Neuron (in vitro differentiated cells): ENCODE results near the gene LEF1.

ENCODE experiments used
- H2AFZ ChIP-seq: one replicate; pipeline ENCODE4 v1.6.1; 2013; ENCODE audit warnings: low read depth, mild to moderate bottlenecking, inconsistent platforms, low read length, moderate library complexity
- H3K27me3 ChIP-seq: one replicate; pipeline ENCODE4 v1.6.1; 2013; ENCODE audit warnings: low read length; ENCODE audit not compliant: insufficient read depth
- H3K36me3 ChIP-seq: one replicate; pipeline ENCODE4 v1.6.1; 2013; ENCODE audit warnings: low read length; ENCODE audit not compliant: insufficient read depth
- H3K4me1 ChIP-seq: one replicate; pipeline ENCODE4 v1.6.1; 2013; ENCODE audit warnings: low read length; ENCODE audit not compliant: insufficient read depth
- H3K4me3 ChIP-seq: 2 replicates; pipeline ENCODE4 v1.5.1; 2013; ENCODE audit warnings: mild to moderate bottlenecking, low read length, moderate library complexity
- H3K9me3 ChIP-seq: one replicate; pipeline ENCODE4 v1.6.1; 2013; ENCODE audit warnings: low read length

The LEF1 gene

DNA sequence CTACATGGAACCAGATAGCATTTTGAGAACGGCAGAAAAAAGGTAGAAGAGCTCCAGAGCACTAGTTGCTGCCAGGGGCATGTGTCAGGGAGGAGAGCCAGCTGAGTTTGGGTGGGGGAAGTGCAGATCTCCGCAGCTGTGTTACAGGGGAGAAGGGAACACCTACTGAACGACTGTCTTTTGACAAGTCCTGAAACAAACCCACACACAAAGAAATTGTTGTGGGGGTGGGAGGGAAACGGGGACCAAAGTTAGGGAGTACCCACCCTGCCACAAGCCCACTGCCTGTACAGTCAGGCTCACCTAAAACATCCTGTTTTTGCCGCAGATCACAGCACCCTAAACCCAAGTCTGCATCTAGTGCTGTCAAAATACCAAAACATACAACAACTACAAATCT lies 55.5 kb downstream of the LEF1 start:
- H3K4me3 ChIP-seq, result no peak overlapping the region
- no peaks in the 10 kb centered on the region for H3K27me3 ChIP-seq
- peaks cover 20% of the 10 kb centered on the region for H3K4me1 ChIP-seq
- no peaks in the 10 kb centered on the region for H3K36me3 ChIP-seq
- H3K9me3 ChIP-seq, result no peaks in the 10 kb centered on the region
- H2AFZ ChIP-seq, result no peak overlapping the region

DNA sequence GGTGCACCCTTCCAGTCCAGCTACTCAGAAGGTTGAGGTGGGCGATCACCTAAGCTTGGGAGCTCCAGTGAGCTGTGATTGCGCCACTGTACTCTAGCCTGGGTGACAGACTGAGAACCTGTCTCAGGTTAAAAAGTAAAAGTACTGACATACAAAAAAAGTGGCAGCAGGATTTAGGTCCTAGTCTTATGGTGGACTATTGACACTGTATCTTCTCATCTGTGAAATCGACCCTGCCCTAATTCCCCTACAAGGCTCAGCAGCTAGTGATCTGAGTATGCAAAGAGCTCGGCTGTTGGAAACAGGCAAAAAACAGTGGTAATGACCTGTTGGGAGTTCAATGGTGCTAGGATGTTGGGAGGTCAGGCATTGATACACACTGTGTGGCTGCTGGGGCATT lies 57.0 kb downstream of the LEF1 start:
- Histone ChIP-seq H2AFZ (no peak overlapping the region), H3K4me3 (no peak overlapping the region), H3K4me1 (peaks cover 16% of the 10 kb centered on the region), H3K27me3 (no peaks in the 10 kb centered on the region), H3K9me3 (no peaks in the 10 kb centered on the region), H3K36me3 (no peaks in the 10 kb centered on the region)

DNA sequence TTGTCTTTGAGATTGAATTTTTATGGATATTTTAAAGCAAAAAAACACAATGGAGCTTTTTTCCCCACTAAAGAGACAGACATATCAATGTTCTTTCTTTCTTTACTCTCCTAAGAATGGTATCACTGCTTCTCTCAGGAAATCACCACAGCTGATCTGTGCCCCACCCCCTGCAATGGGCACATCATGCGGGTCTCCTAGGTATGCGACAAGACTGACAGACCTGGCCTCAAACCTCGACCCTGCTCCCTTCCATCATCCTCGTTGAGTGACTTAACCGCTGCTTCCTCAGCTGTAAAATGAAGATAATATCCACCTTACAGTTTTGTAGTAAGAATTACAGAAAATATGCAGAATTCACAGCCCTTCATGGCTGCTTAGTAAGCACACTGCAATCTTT lies 58.3 kb downstream of the LEF1 start:
- no peaks in the 10 kb centered on the region for H3K9me3 ChIP-seq
- no peaks in the 10 kb centered on the region for H3K36me3 ChIP-seq
- peaks cover 9% of the 10 kb centered on the region for H3K4me1 ChIP-seq
- no peaks in the 10 kb centered on the region for H3K27me3 ChIP-seq
- no peak overlapping the region for H2AFZ ChIP-seq
- H3K4me3 ChIP-seq, result no peak overlapping the region

DNA sequence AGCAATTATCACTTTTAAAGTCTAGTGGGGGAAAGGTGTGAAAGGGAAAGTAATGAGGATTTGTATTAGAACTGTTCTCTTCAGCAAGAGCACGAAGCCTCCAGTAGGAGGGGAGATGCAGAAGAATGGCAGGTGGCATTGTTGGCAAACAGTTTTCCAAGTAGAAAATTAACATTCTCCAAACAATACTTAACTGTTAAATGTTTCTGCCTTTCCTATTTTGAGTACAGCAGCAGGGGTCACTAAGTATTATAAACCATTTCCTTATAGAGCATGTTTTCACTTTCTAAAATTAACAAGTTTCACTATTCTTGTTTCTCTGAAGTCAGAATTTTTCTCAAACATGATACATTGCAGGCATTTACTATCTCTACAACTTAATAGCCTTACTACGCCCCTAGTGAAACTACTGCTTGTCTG lies 58.7 kb downstream of the LEF1 start:
- no peaks in the 10 kb centered on the region for H3K27me3 ChIP-seq
- no peak overlapping the region for H2AFZ ChIP-seq
- peaks cover 9% of the 10 kb centered on the region for H3K4me1 ChIP-seq
- H3K9me3 ChIP-seq, result no peaks in the 10 kb centered on the region
- no peaks in the 10 kb centered on the region for H3K36me3 ChIP-seq
- H3K4me3 ChIP-seq, result no peak overlapping the region

DNA sequence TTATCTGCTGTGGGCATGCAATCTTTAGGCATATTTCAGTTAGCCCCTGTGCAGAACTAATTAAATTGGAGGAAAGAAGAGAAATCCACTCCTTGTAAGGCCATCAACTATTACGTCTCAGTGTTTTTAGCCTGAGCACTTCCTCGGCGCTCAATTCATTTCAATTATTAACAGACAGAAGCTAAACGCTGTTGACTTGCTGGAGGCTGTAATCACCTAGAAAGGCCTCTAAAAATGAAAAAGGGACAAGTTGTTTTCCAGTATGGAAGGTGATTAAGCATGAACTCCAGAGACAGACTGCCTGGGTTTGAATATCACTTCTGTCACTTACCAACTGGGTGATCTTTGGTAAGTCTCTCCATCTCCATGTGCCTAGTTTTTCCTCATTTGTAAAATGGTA lies 59.6 kb downstream of the LEF1 start:
- H3K27me3 ChIP-seq, result no peaks in the 10 kb centered on the region
- no peaks in the 10 kb centered on the region for H3K36me3 ChIP-seq
- H2AFZ ChIP-seq, result no peak overlapping the region

DNA sequence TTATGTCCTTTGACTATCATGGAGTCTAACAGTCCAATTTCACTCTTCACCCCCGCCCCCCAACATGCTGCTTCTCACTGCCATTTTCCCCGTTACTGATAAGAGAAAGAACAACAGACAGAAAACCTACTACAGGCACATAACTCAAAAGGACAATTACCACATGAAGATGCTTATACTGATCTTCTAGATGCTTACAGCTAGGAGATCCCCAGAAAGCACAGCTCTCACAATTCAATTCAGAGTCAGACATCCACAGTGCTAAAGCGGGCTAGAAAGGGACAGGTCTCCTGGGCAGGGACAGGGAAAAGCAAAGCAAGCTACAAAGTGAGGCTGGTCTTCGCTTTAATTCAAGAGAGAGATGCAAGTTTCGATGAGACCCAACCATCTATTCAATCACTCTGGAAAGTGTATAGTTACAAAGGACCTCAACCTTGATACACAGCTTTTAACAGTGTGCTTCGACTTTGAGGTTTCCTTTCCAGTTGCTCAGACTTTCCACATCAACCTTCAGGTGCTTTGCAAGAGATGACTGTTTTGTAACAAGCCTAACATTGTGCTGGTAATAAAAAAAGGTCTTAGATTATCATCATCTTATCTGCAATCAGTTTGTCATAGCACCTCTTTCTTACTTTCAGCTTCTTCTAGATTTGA lies 60.9 kb downstream of the LEF1 start:
- Histone ChIP-seq H2AFZ (no peak overlapping the region), H3K9me3 (no peaks in the 10 kb centered on the region), H3K36me3 (no peaks in the 10 kb centered on the region), H3K4me1 (peaks cover 4% of the 10 kb centered on the region), H3K4me3 (no peak overlapping the region), H3K27me3 (no peaks in the 10 kb centered on the region)

More for the DNA sequence above, 59.6 kb downstream of the LEF1 start:
- Histone ChIP-seq H3K4me3 (no peak overlapping the region), H3K4me1 (peaks cover 9% of the 10 kb centered on the region), H3K9me3 (no peaks in the 10 kb centered on the region)

DNA sequence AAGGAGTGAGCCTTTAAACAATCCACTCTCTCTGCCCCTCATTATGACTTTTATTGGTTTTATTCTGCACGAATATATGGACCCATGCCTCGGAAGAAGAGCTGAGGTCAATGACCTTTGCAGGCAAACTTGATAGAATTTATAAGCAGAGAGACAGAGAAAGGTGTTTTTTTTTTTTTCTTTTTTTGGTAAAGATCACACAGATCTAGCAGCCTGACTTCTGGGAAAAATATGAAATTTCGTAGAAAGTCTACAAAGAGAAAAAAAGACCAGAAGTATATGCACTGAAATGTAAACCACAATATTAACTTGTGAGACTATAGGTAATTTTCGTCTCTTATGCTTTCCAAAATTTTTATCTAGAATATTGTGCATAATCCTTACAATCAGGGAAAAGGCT lies 61.6 kb downstream of the LEF1 start:
- no peaks in the 10 kb centered on the region for H3K36me3 ChIP-seq
- H3K4me1 ChIP-seq, result peaks cover 4% of the 10 kb centered on the region
- H3K4me3 ChIP-seq, result no peak overlapping the region
- no peaks in the 10 kb centered on the region for H3K9me3 ChIP-seq
- no peaks in the 10 kb centered on the region for H3K27me3 ChIP-seq
- H2AFZ ChIP-seq, result no peak overlapping the region

DNA sequence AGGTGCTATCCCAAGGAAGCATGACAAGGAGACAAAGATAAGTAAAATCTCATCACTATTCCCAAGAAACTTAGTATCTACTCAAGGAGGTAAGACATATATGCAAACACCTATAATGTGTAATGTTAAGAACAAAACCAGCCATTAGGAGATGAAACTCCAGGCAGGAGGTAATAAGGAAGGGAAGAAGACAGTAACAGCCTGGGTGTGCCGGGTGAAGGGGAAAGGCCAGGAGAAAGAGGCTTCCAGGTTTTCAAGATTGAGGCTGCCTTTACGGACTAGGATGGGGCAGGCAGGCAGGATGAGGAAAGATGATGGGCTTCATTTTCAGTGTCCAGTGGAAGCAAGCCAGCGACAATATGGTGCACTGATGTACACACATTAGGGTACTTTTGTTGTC lies 62.5 kb downstream of the LEF1 start:
- H3K27me3 ChIP-seq, result no peaks in the 10 kb centered on the region
- no peak overlapping the region for H2AFZ ChIP-seq
- no peaks in the 10 kb centered on the region for H3K9me3 ChIP-seq
- H3K36me3 ChIP-seq, result no peaks in the 10 kb centered on the region
- H3K4me3 ChIP-seq, result no peak overlapping the region
- peaks cover 4% of the 10 kb centered on the region for H3K4me1 ChIP-seq

DNA sequence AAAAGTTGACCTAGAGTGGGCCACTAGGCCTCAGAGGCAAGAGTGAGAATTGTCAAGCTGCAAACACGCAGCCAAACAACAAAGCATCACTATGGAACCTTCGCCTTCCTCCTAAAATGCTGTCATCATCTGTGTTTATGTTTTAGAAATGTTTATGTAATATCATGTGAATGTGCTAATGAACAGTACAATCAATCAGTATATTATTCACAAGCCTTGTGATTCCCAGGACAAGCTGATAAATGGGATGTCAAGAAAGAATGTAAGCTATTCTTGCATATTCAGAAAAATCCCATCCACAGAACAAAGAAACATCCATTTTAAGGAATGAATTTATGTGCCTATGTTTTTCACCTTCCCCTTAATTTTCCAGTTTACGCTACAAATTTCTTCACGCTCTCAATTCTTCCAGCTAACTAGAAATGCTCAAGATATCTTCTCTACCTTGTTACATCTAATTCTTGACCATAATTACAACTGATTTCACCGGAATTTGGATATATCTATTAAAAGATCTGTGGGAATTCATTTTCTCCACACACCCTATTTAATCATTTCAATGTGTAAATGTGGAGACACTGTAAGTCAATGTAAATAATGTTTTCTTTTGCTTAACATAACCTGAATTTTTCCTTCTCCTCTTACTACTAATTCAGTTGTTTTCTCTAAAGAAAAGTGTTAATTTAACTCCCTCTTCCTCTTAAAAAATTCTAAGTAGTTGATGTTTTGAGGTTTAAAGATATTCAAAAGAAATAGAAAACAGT lies 65.5 kb downstream of the LEF1 start:
- Histone ChIP-seq H3K9me3 (no peaks in the 10 kb centered on the region), H3K4me1 (peaks cover 4% of the 10 kb centered on the region), H3K36me3 (no peaks in the 10 kb centered on the region), H3K27me3 (no peaks in the 10 kb centered on the region), H2AFZ (no peak overlapping the region), H3K4me3 (no peak overlapping the region)

DNA sequence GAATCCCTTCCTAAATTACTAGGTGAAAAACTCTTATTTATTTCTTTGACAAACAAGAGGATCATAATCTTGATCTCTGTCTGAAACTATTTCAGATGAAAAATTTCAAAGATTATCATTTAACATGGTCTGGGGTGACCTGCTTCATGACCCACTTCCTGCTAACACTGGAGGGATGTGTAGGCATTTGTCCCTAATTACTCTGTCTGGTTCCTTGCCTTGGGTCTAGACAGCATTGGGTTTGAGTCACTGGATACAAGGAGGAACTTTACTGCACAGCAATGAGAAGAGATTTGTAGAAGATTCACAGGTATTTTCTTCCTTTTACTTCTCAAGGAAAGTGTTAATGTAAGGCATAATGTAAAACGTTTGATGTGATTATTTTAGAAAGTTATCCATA lies 67.9 kb downstream of the LEF1 start:
- Histone ChIP-seq H2AFZ (no peak overlapping the region), H3K36me3 (no peaks in the 10 kb centered on the region), H3K4me1 (peaks cover 2% of the 10 kb centered on the region), H3K27me3 (no peaks in the 10 kb centered on the region), H3K9me3 (no peaks in the 10 kb centered on the region), H3K4me3 (no peak overlapping the region)

DNA sequence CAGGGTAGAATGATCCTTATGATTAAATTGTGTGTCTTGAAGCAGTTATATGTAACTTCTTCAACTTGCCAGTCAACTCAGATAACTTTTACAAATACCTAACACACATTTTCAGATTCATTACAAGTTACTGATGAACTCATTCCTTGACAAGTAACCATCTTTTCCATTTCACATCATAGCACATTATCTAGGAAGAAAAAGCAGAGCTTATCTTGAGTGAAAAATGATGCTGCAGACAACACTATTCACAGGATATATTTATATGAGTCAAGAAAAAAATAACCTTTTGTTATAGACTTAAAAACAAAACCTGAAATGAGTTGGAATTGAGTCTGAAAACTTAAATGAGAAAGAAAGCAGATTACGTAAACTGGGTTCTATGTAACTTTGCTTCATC lies 68.9 kb downstream of the LEF1 start:
- H3K4me1 ChIP-seq, result peaks cover 2% of the 10 kb centered on the region
- H2AFZ ChIP-seq, result no peak overlapping the region
- H3K9me3 ChIP-seq, result no peaks in the 10 kb centered on the region
- no peak overlapping the region for H3K4me3 ChIP-seq
- H3K36me3 ChIP-seq, result no peaks in the 10 kb centered on the region
- H3K27me3 ChIP-seq, result no peaks in the 10 kb centered on the region

DNA sequence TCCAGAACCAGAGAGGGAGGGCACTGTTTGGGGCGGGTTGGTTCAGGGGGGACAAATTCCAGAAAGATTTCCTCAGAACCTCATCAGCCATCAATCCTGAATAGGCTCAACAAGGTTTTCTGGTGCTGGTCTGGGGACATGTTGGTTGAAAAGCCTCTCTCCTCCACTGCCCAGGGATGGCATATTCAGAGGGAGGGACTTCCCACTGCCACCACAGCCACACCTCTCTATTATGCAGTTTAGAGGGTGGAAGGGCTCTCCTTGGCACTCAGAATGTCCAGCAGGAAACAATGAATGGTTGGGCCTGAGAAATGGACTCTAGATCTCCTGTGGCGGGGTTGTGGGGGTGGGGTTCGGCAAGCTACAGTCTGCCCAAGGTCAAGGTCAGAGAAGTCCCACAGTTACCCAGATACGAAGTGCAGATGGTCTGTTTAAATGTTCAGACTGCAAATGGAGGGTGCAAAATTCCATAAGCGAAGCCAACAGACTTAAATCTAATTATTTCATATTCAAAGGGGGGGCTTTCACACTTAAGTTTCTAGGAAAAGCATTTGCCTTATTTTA lies 70.7 kb downstream of the LEF1 start:
- Histone ChIP-seq H3K36me3 (no peaks in the 10 kb centered on the region), H3K4me1 (peaks cover 2% of the 10 kb centered on the region), H2AFZ (no peak overlapping the region), H3K9me3 (no peaks in the 10 kb centered on the region), H3K27me3 (no peaks in the 10 kb centered on the region), H3K4me3 (no peak overlapping the region)

DNA sequence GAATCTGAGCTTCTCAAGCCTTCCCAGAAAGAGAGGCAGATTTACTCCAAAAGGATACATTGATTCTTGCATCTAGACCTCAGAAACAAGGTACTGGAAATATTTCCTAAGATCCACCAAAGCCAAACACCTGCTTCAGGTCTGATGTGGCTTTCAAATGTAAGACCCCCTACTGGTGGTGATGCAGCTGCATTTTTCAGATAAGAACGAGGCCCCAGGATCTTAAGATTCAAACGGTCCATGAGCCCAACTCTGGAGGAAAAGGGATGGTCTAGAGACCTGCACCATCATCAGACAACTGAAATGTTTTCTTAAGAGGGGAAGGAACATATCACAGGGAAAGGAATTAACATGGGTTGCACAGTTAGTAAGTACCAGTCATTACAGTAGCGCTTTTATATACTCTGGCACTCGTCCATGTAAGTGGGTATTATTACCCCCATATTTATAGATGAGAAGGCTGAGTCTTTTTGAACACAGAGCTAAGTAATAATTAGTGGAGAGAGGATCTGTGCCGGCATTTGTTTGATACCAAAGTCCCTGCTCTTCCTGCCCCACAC lies 73.7 kb downstream of the LEF1 start:
- Histone ChIP-seq H3K27me3 (no peaks in the 10 kb centered on the region), H3K36me3 (no peaks in the 10 kb centered on the region), H3K4me3 (no peak overlapping the region)

More for the DNA sequence above, 73.7 kb downstream of the LEF1 start:
- Histone ChIP-seq H3K9me3 (no peaks in the 10 kb centered on the region), H2AFZ (no peak overlapping the region), H3K4me1 (peaks cover 2% of the 10 kb centered on the region)
